ENCODE results near the gene LAMB1. TPM values are rescaled to one million over a fixed set of nuclear protein-coding genes. Genes with fewer than 3 reads are reported as not detected.
A peak's percentile ranks its signal among the peaks of the same experiment; 100 is the strongest.

Gene LAMB1
- total RNA-seq, 1 experiment from 2014 or later, result 169 TPM

- ChIA-PET CTCF (no interaction called here), POLR2A (ENCODE audit: low non-redundant PET) (no interaction called here)
- Histone ChIP-seq H3K27me3 (replicated peaks; ENCODE audit: insufficient read depth, low read depth, low read length, poor library complexity) (no peaks in the 10 kb centered on the region), H3K27ac (ENCODE audit: low read depth, low read length, poor library complexity, severe bottlenecking) (no peak overlapping the region), H3K4me1 (ENCODE audit: insufficient read depth, low read length, poor library complexity, severe bottlenecking) (peaks cover 14% of the 10 kb centered on the region), H3K4me3 (ENCODE audit: low read depth, low read length, poor library complexity, severe bottlenecking) (no peak overlapping the region), H3K36me3 (ENCODE audit: insufficient read depth, low read length, poor library complexity, severe bottlenecking) (peaks cover 49% of the 10 kb centered on the region), H3K9me3 (ENCODE audit: low read depth, low read length, poor library complexity, severe bottlenecking) (no peaks in the 10 kb centered on the region)
- TF ChIP-seq EZH2 (IDR thresholded peaks at IDR 0.05; ENCODE audit: borderline replicate concordance, low read depth, low read length, poor library complexity, severe bottlenecking), result no peak
- no peak for TF ChIP-seq CTCF (conservative IDR thresholded peaks at IDR 0.05; ENCODE audit: low read depth, low read length)
- BruUV-seq (replicated peaks), result no TSS peak
- intact Hi-C loops (cut with micrococcal nuclease; ENCODE audit: unreplicated experiment), result no loop called here
- no peak for DNase-seq (ENCODE audit: low spot score)
Observed at GRCh38 chr7:107943018-107943417, 59.9 kb downstream of the LAMB1 start.

DNA sequence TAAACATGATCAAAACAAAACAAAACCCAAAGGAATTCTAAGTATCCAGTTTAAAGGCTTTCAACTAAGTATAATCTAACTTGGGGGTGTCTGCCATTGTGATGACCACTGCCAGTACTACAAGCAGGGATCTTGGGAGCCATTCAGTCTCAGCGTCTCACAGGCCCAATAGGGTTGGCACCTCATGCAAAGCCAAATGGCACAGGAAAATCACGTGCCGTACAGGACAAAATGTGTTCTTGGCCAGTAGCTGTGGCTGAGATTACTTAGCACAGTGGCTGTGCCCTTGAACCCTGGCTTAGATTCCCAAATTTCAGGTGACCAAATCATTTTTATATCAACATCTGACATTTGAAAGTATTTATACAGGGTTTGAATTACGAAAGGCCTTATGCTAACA is 62.0 kb downstream of the LAMB1 start:
- Histone ChIP-seq H3K27me3 (replicated peaks; ENCODE audit: insufficient read depth, low read depth, low read length, poor library complexity) (no peaks in the 10 kb centered on the region), H3K27ac (ENCODE audit: low read depth, low read length, poor library complexity, severe bottlenecking) (no peak overlapping the region), H3K4me3 (ENCODE audit: low read depth, low read length, poor library complexity, severe bottlenecking) (no peak overlapping the region), H3K36me3 (ENCODE audit: insufficient read depth, low read length, poor library complexity, severe bottlenecking) (peaks cover 41% of the 10 kb centered on the region), H3K4me1 (ENCODE audit: insufficient read depth, low read length, poor library complexity, severe bottlenecking) (peaks cover 35% of the 10 kb centered on the region), H3K9me3 (ENCODE audit: low read depth, low read length, poor library complexity, severe bottlenecking) (no peaks in the 10 kb centered on the region)
- no peak for DNase-seq (ENCODE audit: low spot score)
- intact Hi-C loops (cut with micrococcal nuclease; ENCODE audit: unreplicated experiment), result no loop called here
- ChIA-PET CTCF (no interaction called here), POLR2A (ENCODE audit: low non-redundant PET) (no interaction called here)
- TF ChIP-seq EZH2 (IDR thresholded peaks at IDR 0.05; ENCODE audit: borderline replicate concordance, low read depth, low read length, poor library complexity, severe bottlenecking) (no peak), CTCF (conservative IDR thresholded peaks at IDR 0.05; ENCODE audit: low read depth, low read length) (no peak)
- no TSS peak for BruUV-seq (replicated peaks)

DNA sequence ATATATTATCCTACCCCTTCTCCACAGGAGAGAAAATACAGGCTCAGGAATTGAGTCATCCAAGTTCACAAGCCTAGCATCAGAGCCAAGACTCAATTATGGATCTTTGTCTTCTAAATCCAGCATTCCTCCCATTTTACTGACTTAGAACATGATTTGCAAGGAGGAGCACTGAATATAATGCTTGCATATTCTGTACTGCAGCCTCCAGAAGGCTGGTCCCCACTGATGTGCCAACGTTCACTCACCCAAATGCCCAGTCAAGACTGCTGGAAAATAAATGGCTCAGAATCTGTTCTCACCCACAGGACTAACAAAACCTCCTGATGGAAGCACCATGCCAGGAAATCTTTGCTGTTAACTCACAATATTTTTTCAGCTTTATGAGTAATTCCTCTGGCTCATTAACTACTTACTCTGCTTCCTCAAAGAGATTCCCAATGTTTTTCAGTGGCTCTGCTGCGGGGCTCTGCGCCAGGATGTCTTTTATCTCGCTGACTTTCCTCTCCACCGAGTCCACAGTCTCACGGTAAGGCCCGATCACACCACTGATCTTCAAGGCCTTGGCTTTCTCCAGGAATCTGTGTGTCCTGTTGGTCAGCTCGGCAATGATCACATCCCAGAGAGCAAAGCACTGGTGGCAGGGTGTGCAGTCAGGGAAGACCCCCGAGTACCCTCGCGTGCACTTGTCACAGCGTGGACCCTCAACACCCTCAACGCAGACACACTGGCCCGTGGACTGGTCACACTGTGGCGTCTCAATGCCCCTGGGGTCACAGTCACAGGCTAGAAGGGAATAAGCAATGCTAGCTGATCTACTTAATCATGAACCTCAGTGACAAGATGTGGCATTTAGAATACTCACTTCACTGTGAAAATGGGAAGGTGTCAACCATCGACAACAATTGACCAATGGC is 63.1 kb downstream of the LAMB1 start:
- TF ChIP-seq CTCF (conservative IDR thresholded peaks at IDR 0.05; ENCODE audit: low read depth, low read length) (no peak), EZH2 (IDR thresholded peaks at IDR 0.05; ENCODE audit: borderline replicate concordance, low read depth, low read length, poor library complexity, severe bottlenecking) (no peak)
- intact Hi-C loops (cut with micrococcal nuclease; ENCODE audit: unreplicated experiment), result loop anchor here (10.0 kb wide), 1 partner anchor 205 kb away; no protein-coding TSS in a partner anchor
- H3K27ac ChIP-seq (ENCODE audit: low read depth, low read length, poor library complexity, severe bottlenecking), result peak overlapping the region; percentile 35
- ChIA-PET POLR2A (ENCODE audit: low non-redundant PET) (no interaction called here), CTCF (no interaction called here)
- H3K4me1 ChIP-seq (ENCODE audit: insufficient read depth, low read length, poor library complexity, severe bottlenecking), result peaks cover 43% of the 10 kb centered on the region
- BruUV-seq (replicated peaks), result no TSS peak
- H3K36me3 ChIP-seq (ENCODE audit: insufficient read depth, low read length, poor library complexity, severe bottlenecking), result peaks cover 41% of the 10 kb centered on the region
- no peaks in the 10 kb centered on the region for H3K9me3 ChIP-seq (ENCODE audit: low read depth, low read length, poor library complexity, severe bottlenecking)
- H3K4me3 ChIP-seq (ENCODE audit: low read depth, low read length, poor library complexity, severe bottlenecking), result no peak overlapping the region
- DNase-seq (ENCODE audit: low spot score), result peak; percentile 49
- no peaks in the 10 kb centered on the region for H3K27me3 ChIP-seq (replicated peaks; ENCODE audit: insufficient read depth, low read depth, low read length, poor library complexity)
